Measurements from ENCODE around the gene TBC1D10B. TPM values are rescaled to one million over a fixed set of nuclear protein-coding genes. Genes with fewer than 3 reads are reported as not detected.

The TBC1D10B gene
- total and polyA plus RNA-seq, 9 of the 15 experiments (the other 6 are each of a cell fraction or from before 2014, with no cell fraction given): 2.2 to 55.4 (median 17.5) TPM

DNA sequence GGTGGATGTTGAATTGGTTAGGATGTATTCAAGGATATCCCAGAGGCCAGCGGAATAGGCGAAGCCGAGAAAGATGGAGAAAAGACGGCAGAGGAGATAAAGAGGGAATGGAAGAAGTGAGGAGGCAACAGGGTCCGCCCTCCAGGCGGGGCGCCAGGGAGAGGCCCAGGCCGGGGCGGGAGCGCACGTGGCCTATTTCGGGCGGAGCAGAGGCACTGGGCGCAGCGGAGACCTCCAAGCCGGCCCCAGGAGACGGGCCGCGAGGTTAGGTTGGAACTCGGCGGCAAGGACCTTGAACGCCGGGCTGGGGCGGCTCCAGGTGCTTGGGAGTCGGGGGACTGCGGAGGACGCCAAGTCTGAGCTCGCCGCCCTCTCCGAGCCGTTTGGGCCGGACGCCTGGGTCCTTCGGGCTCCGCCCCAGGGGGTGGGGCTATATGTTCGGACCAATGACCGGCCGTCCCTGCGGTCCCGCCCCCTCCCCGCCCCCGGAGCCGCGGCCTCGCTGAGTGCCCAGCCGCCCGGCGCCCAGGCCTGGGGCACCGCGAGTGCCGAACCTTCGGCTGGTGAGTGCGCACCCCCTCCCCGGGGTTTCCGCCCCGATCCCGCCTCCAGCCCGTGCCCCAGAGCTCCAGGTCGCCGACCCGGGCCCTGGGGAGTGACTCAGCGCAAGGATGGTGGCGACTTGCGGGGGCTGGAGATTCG lies 37.0 kb upstream of the TBC1D10B start, which contains the start of gene ZNF771 (continued):
- TF ChIP-seq, protein P1, sequence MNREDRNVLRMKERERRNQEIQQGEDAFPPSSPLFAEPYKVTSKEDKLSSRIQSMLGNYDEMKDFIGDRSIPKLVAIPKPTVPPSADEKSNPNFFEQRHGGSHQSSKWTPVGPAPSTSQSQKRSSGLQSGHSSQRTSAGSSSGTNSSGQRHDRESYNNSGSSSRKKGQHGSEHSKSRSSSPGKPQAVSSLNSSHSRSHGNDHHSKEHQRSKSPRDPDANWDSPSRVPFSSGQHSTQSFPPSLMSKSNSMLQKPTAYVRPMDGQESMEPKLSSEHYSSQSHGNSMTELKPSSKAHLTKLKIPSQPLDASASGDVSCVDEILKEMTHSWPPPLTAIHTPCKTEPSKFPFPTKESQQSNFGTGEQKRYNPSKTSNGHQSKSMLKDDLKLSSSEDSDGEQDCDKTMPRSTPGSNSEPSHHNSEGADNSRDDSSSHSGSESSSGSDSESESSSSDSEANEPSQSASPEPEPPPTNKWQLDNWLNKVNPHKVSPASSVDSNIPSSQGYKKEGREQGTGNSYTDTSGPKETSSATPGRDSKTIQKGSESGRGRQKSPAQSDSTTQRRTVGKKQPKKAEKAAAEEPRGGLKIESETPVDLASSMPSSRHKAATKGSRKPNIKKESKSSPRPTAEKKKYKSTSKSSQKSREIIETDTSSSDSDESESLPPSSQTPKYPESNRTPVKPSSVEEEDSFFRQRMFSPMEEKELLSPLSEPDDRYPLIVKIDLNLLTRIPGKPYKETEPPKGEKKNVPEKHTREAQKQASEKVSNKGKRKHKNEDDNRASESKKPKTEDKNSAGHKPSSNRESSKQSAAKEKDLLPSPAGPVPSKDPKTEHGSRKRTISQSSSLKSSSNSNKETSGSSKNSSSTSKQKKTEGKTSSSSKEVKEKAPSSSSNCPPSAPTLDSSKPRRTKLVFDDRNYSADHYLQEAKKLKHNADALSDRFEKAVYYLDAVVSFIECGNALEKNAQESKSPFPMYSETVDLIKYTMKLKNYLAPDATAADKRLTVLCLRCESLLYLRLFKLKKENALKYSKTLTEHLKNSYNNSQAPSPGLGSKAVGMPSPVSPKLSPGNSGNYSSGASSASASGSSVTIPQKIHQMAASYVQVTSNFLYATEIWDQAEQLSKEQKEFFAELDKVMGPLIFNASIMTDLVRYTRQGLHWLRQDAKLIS (CRISPR knock-in tag; IDR thresholded peaks at IDR 0.05): no peak
- TF ChIP-seq, protein P2, sequence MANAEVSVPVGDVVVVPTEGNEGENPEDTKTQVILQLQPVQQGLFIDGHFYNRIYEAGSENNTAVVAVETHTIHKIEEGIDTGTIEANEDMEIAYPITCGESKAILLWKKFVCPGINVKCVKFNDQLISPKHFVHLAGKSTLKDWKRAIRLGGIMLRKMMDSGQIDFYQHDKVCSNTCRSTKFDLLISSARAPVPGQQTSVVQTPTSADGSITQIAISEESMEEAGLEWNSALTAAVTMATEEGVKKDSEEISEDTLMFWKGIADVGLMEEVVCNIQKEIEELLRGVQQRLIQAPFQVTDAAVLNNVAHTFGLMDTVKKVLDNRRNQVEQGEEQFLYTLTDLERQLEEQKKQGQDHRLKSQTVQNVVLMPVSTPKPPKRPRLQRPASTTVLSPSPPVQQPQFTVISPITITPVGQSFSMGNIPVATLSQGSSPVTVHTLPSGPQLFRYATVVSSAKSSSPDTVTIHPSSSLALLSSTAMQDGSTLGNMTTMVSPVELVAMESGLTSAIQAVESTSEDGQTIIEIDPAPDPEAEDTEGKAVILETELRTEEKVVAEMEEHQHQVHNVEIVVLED (CRISPR knock-in tag; IDR thresholded peaks at IDR 0.05): no peak
- TF ChIP-seq, protein P3, sequence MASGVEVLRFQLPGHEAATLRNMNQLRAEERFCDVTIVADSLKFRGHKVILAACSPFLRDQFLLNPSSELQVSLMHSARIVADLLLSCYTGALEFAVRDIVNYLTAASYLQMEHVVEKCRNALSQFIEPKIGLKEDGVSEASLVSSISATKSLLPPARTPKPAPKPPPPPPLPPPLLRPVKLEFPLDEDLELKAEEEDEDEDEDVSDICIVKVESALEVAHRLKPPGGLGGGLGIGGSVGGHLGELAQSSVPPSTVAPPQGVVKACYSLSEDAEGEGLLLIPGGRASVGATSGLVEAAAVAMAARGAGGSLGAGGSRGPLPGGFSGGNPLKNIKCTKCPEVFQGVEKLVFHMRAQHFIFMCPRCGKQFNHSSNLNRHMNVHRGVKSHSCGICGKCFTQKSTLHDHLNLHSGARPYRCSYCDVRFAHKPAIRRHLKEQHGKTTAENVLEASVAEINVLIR (CRISPR knock-in tag; IDR thresholded peaks at IDR 0.05): no peak
- TF ChIP-seq HDAC2 (IDR thresholded peaks at IDR 0.05) (peak; percentile 96), NR2C1 (IDR thresholded peaks at IDR 0.05) (no peak), NR2C1 (tag; IDR thresholded peaks at IDR 0.05) (no peak), PHF8 (IDR thresholded peaks at IDR 0.05; ENCODE audit: borderline replicate concordance, low read length) (peak; percentile 85; the same call in 1 of the 2 replicates), SUPT5H (IDR thresholded peaks at IDR 0.05) (peak; percentile 82), TCF7L2 (IDR thresholded peaks at IDR 0.05; ENCODE audit: low read depth, low read length) (no peak), GATA2 (CRISPR knock-in tag; IDR thresholded peaks at IDR 0.05) (peak; percentile 87), PHF20 (IDR thresholded peaks at IDR 0.05; ENCODE audit: partially characterized antibody) (no peak), ZKSCAN3 (CRISPR knock-in tag; IDR thresholded peaks at IDR 0.05) (no peak), JUN (IDR thresholded peaks at IDR 0.05; ENCODE audit: borderline replicate concordance, low read depth, low read length) (peak; percentile 39; the same call in 1 of the 2 replicates), JUN (CRISPR knock-in tag; IDR thresholded peaks at IDR 0.05; ENCODE audit: borderline replicate concordance) (0 out of 2 replicates have a peak, but pooled peaks have one; percentile 35), SMC3 (conservative IDR thresholded peaks at IDR 0.05; ENCODE audit: insufficient read depth, low read depth, low read length) (no peak), KAT8 (IDR thresholded peaks at IDR 0.05; ENCODE audit: low read depth) (no peak), ADNP (tag; IDR thresholded peaks at IDR 0.05) (no peak)
- TF ChIP-seq, protein P4, sequence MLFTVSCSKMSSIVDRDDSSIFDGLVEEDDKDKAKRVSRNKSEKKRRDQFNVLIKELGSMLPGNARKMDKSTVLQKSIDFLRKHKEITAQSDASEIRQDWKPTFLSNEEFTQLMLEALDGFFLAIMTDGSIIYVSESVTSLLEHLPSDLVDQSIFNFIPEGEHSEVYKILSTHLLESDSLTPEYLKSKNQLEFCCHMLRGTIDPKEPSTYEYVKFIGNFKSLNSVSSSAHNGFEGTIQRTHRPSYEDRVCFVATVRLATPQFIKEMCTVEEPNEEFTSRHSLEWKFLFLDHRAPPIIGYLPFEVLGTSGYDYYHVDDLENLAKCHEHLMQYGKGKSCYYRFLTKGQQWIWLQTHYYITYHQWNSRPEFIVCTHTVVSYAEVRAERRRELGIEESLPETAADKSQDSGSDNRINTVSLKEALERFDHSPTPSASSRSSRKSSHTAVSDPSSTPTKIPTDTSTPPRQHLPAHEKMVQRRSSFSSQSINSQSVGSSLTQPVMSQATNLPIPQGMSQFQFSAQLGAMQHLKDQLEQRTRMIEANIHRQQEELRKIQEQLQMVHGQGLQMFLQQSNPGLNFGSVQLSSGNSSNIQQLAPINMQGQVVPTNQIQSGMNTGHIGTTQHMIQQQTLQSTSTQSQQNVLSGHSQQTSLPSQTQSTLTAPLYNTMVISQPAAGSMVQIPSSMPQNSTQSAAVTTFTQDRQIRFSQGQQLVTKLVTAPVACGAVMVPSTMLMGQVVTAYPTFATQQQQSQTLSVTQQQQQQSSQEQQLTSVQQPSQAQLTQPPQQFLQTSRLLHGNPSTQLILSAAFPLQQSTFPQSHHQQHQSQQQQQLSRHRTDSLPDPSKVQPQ (CRISPR knock-in tag; IDR thresholded peaks at IDR 0.05; ENCODE audit: borderline replicate concordance): no peak

Data from K562 (cell line).